ENCODE measurements around the gene NDUFA8. TPM values are rescaled to one million over a fixed set of nuclear protein-coding genes. Genes with fewer than 3 reads are reported as not detected.

The NDUFA8 gene
- total and polyA plus RNA-seq, 10 of the 15 experiments (the other 5 are each of a cell fraction or from before 2014, with no cell fraction given): 44.9 to 159 (median 90.8) TPM

DNA sequence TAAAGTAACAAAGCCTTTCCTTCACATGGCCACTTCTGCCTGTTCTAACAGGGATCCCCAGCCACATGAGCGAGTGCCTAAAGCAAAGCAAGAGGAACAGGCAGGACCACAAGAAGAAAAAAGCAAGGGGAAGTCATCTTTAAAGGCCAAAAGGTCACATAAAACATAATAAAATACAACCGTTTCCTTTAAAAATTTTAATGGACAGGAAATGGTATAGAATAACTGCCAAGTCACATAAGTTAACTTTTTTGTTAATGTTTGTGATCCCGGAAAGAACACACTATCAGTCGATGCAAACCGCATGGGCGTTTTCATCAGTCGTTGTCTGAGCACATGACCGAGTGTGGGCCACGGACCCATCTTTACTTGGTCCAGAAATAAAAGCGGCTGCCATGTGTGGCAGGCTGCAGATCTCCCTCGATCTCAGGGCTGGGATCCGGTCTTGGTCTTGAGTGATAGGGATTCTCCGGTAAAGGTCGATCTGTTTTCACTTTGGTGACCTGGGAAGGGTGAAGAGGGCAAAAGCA is 15.6 kb downstream of the NDUFA8 start:
- peaks cover 3 to 20% of the 10 kb centered on the region in 2 experiments for H3K36me3 ChIP-seq (ENCODE audit: control insufficient read depth in 2 of 2, insufficient read depth in 2 of 2, low read length in 1 of 2)
- H3K9me3 ChIP-seq (replicated peaks; ENCODE audit: control insufficient read depth, insufficient read depth, low read length): no peaks in the 10 kb centered on the region
- RAD21 ChIA-PET (ENCODE audit: unreplicated experiment): no interaction called here
- 96% methylated on average over 14 of the region's 14 CpGs for WGBS (ENCODE audit: insufficient coverage, insufficient replicate concordance, low lambda C conversion rate, missing lambda C conversion rate)
- POLR2A ChIA-PET: no interaction called here
- intact Hi-C loops (cut with micrococcal nuclease; ENCODE audit: unreplicated experiment): no loop called here
- no peak overlapping the region for H3K9ac ChIP-seq (ENCODE audit: control insufficient read depth, insufficient read depth, low read length)
- BruUV-seq (replicated peaks): no TSS peak
- in situ Hi-C loops (cut with MboI): no loop called here
- H2AFZ ChIP-seq (ENCODE audit: control insufficient read depth, low read depth, low read length): no peak overlapping the region
- H3K27ac ChIP-seq (ENCODE audit: control insufficient read depth, insufficient read depth): no peak overlapping the region
- H3K4me3 ChIP-seq: no peak overlapping the region
- CTCF ChIA-PET: interaction anchor here (1.2 to 5.8 kb wide), 4 partner anchors 8 to 206 kb away, joined by 5 to 43 read pairs (median 16); partner anchors contain the start of genes MORN5 and NDUFA8
- TF ChIP-seq POLR2A (IDR thresholded peaks at IDR 0.05; ENCODE audit: low read depth, low read length) (no peak), ZNF207 (IDR thresholded peaks at IDR 0.05; ENCODE audit: borderline replicate concordance) (no peak), ESRRA (IDR thresholded peaks at IDR 0.05; ENCODE audit: low read length) (no peak), ASH2L (IDR thresholded peaks at IDR 0.05; ENCODE audit: borderline replicate concordance, low read depth) (no peak), SIN3A (IDR thresholded peaks at IDR 0.05; ENCODE audit: low read depth, low read length) (no peak), SUPT20H (IDR thresholded peaks at IDR 0.05; ENCODE audit: borderline replicate concordance, control insufficient read depth, low read depth, low read length) (no peak), HDAC2 (IDR thresholded peaks at IDR 0.05) (no peak), IRF4 (IDR thresholded peaks at IDR 0.05; ENCODE audit: low read depth, low read length) (no peak), TAF1 (IDR thresholded peaks at IDR 0.05; ENCODE audit: borderline replicate concordance, low read depth, low read length) (no peak)
- TF ChIP-seq, protein P1, sequence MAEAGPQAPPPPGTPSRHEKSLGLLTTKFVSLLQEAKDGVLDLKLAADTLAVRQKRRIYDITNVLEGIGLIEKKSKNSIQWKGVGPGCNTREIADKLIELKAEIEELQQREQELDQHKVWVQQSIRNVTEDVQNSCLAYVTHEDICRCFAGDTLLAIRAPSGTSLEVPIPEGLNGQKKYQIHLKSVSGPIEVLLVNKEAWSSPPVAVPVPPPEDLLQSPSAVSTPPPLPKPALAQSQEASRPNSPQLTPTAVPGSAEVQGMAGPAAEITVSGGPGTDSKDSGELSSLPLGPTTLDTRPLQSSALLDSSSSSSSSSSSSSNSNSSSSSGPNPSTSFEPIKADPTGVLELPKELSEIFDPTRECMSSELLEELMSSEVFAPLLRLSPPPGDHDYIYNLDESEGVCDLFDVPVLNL (IDR thresholded peaks at IDR 0.05; ENCODE audit: low read depth, low read length): no peak
- TF ChIP-seq, protein P2, sequence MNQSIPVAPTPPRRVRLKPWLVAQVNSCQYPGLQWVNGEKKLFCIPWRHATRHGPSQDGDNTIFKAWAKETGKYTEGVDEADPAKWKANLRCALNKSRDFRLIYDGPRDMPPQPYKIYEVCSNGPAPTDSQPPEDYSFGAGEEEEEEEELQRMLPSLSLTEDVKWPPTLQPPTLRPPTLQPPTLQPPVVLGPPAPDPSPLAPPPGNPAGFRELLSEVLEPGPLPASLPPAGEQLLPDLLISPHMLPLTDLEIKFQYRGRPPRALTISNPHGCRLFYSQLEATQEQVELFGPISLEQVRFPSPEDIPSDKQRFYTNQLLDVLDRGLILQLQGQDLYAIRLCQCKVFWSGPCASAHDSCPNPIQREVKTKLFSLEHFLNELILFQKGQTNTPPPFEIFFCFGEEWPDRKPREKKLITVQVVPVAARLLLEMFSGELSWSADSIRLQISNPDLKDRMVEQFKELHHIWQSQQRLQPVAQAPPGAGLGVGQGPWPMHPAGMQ (IDR thresholded peaks at IDR 0.05; ENCODE audit: borderline replicate concordance): no peak
- TF ChIP-seq, protein P3, sequence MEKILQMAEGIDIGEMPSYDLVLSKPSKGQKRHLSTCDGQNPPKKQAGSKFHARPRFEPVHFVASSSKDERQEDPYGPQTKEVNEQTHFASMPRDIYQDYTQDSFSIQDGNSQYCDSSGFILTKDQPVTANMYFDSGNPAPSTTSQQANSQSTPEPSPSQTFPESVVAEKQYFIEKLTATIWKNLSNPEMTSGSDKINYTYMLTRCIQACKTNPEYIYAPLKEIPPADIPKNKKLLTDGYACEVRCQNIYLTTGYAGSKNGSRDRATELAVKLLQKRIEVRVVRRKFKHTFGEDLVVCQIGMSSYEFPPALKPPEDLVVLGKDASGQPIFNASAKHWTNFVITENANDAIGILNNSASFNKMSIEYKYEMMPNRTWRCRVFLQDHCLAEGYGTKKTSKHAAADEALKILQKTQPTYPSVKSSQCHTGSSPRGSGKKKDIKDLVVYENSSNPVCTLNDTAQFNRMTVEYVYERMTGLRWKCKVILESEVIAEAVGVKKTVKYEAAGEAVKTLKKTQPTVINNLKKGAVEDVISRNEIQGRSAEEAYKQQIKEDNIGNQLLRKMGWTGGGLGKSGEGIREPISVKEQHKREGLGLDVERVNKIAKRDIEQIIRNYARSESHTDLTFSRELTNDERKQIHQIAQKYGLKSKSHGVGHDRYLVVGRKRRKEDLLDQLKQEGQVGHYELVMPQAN (conservative IDR thresholded peaks at IDR 0.05): no peak
- FAIRE-seq (no peak), ATAC-seq (no peak), DNase-seq (ENCODE audit: low read depth, low spot score) (no peak)
- no peaks in the 10 kb centered on the region for H3K27me3 ChIP-seq (replicated peaks in 1 of 2; ENCODE audit: control insufficient read depth in 2 of 2, insufficient read depth in 2 of 2, low read length in 1 of 2)
- H4K20me1 ChIP-seq (ENCODE audit: control insufficient read depth, insufficient read depth): no peaks in the 10 kb centered on the region
- H3K79me2 ChIP-seq (ENCODE audit: control insufficient read depth, insufficient read depth, low read length): no peaks in the 10 kb centered on the region
- SMC1A ChIA-PET (ENCODE audit: uncharacterized antibody, unreplicated experiment): interaction anchor here (1.2 kb wide), 1 partner anchor 11 kb away, joined by 4 read pairs; no protein-coding TSS in a partner anchor
- H3K4me2 ChIP-seq (ENCODE audit: control insufficient read depth, insufficient read depth): no peak overlapping the region
- H3K4me1 ChIP-seq (ENCODE audit: control insufficient read depth, insufficient read depth, low read length): no peaks in the 10 kb centered on the region

Measured in GM12878 (cell line).